SK-N-SH (cell line): ENCODE results near the gene C1orf210.

Source experiments
- CTCF ChIP-seq: fragments of 200-600 bp; sonication (generic); IDR thresholded peaks from 2 replicates; pipeline ENCODE4 v1.6.1; 2017; ENCODE audit warnings: antibody characterized with exemption, mild to moderate bottlenecking, moderate library complexity
- ELF1 ChIP-seq: IDR thresholded peaks from 2 replicates; pipeline ENCODE4 v1.4.0; 2012
- GABPA ChIP-seq: IDR thresholded peaks from 2 replicates; pipeline ENCODE4 v1.4.0; 2012; ENCODE audit warnings: low read depth, mild to moderate bottlenecking
- GATA2 ChIP-seq: sonication (generic); formaldehyde crosslinking; IDR thresholded peaks from 2 replicates; pipeline ENCODE4 v1.5.0; 2020; ENCODE audit warnings: mild to moderate bottlenecking, missing genetic modification reagents
- MAX ChIP-seq: IDR thresholded peaks from 2 replicates; pipeline ENCODE4 v1.4.0; 2012; ENCODE audit warnings: low read depth
- PBX3 ChIP-seq: IDR thresholded peaks from 2 replicates; pipeline ENCODE4; 2012
- POLR2AphosphoS5 ChIP-seq: IDR thresholded peaks from 2 replicates; pipeline ENCODE4 v1.6.1; 2012; ENCODE audit warnings: low read depth, low read length
- REST ChIP-seq: IDR thresholded peaks from 2 replicates; pipeline ENCODE4 v1.6.1; 2012; ENCODE audit warnings: mild to moderate bottlenecking, low read depth, low read length, moderate library complexity
- RFX5 ChIP-seq: IDR thresholded peaks from 2 replicates; pipeline ENCODE4 v1.6.1; 2012; ENCODE audit warnings: mild to moderate bottlenecking, improper control_type of control experiment, low read length
- TAF1 ChIP-seq: IDR thresholded peaks from 2 replicates; pipeline ENCODE4 v1.6.1; 2012; ENCODE audit warnings: low read depth, mild to moderate bottlenecking, low read length, moderate library complexity, borderline replicate concordance
- USF2 ChIP-seq: fragments of 150-350 bp; IDR thresholded peaks from 2 replicates; pipeline ENCODE4 v1.6.1; 2017; ENCODE audit warnings: antibody characterized with exemption, low read length, low read depth, borderline replicate concordance
- YY1 ChIP-seq: IDR thresholded peaks from 2 replicates; pipeline ENCODE4 v1.4.0; 2012; ENCODE audit warnings: low read depth, mild to moderate bottlenecking
- ZBTB33 ChIP-seq: IDR thresholded peaks from 2 replicates; pipeline ENCODE4 v1.4.0; 2012; ENCODE audit warnings: low read depth, borderline replicate concordance

GRCh38 chr1:43234267-43234666 is 51.1 kb downstream of the C1orf210 start:
- no peak for TF ChIP-seq CTCF
- TF ChIP-seq POLR2AphosphoS5, result no peak
- no peak for TF ChIP-seq PBX3
- no peak for TF ChIP-seq ELF1
- no peak for TF ChIP-seq GATA2 (CRISPR knock-in tag)
- TF ChIP-seq ZBTB33, result no peak
- no peak for TF ChIP-seq YY1
- TF ChIP-seq REST, result no peak
- TF ChIP-seq GABPA, result no peak
- no peak for TF ChIP-seq TAF1
- TF ChIP-seq USF2, result no peak
- no peak for TF ChIP-seq RFX5
- no peak for TF ChIP-seq MAX
